Spinal cord (tissue), 10 donors: ENCODE data around the gene POC1A. TPM values are rescaled to one million over a fixed set of nuclear protein-coding genes. Genes with fewer than 3 reads are reported as not detected.

Source experiments
- DNase-seq, 6 donors: peaks; one replicate each; pipeline versions ENCODE4 v3.0.0 to v3.0.0-alpha.2; 2013 to 2015; ENCODE audit warnings: low spot score in 6 of 6, low read depth in 4 of 6
- H3K27ac ChIP-seq: one replicate; pipeline ENCODE4 v1.5.1; 2013; ENCODE audit warnings: low read depth, low read length, control low read depth
- H3K27me3 ChIP-seq: one replicate; pipeline ENCODE4 v1.6.1; 2013; ENCODE audit warnings: low read length; ENCODE audit not compliant: control insufficient read depth, insufficient read depth
- H3K36me3 ChIP-seq: one replicate; pipeline ENCODE4 v1.6.1; 2013; ENCODE audit warnings: low read length; ENCODE audit not compliant: control insufficient read depth, insufficient read depth
- H3K4me1 ChIP-seq: one replicate; pipeline ENCODE4 v1.6.1; 2013; ENCODE audit warnings: low read length; ENCODE audit not compliant: control insufficient read depth, insufficient read depth
- H3K4me3 ChIP-seq: one replicate; pipeline ENCODE4 v1.5.1; 2013; ENCODE audit warnings: low read depth, low read length, control low read depth
- H3K9me3 ChIP-seq: one replicate; pipeline ENCODE4 v1.6.1; 2013; ENCODE audit warnings: low read length; ENCODE audit not compliant: control insufficient read depth, insufficient read depth
- WGBS: methylation state at CpG from one replicate; pipeline ENCODE4 v1.1.5; 2013; ENCODE audit warnings: missing lambda C conversion rate; ENCODE audit not compliant: insufficient coverage; 5-methylcytosine and 5-hydroxymethylcytosine counted together
- polyA plus RNA-seq, 2 donors: library from polyadenylated mRNA; unstranded; fragments of 120-200 nt; gene quantifications; one replicate each; pipeline ENCODE4 v1.2.1, GENCODE V29; 2013; ENCODE audit not compliant: insufficient read length in 2 of 2
- total RNA-seq, 2 donors: library from RNA; depleted of rRNA in 1 of 2; stranded (reverse); fragments of 120-200 nt in 1 of 2; fragments of >200 nt in 1 of 2; gene quantifications; one replicate each; pipeline versions ENCODE4 v1.2.3 to v1.2.4, GENCODE V29; 2013 to 2014
- donor health status: healthy.

POC1A gene
- total and polyA plus RNA-seq, 4 donors = 3.9 to 8.5 (median 6.2) TPM

GRCh38 chr3:52102934-52103333, 51.3 kb downstream of the POC1A start:
- H3K27ac ChIP-seq = no peak overlapping the region
- 100% methylated on average over 3 of the region's 4 CpGs for WGBS

GRCh38 chr3:52099001-52099401, 55.2 kb downstream of the POC1A start:
- no peaks in the 10 kb centered on the region for H3K27me3 ChIP-seq
- WGBS = 93% methylated on average over 3 of the region's 3 CpGs
- no peaks in the 10 kb centered on the region for H3K9me3 ChIP-seq
- DNase-seq = no peak
- no peak overlapping the region for H3K27ac ChIP-seq
- no peaks in the 10 kb centered on the region for H3K4me1 ChIP-seq
- H3K36me3 ChIP-seq = peaks cover 8% of the 10 kb centered on the region
- no peak overlapping the region for H3K4me3 ChIP-seq

More at GRCh38 chr3:52102934-52103333, 51.3 kb downstream of the POC1A start:
- Histone ChIP-seq H3K4me3 (no peak overlapping the region), H3K36me3 (no peaks in the 10 kb centered on the region), H3K27me3 (no peaks in the 10 kb centered on the region), H3K4me1 (no peaks in the 10 kb centered on the region), H3K9me3 (no peaks in the 10 kb centered on the region)
- no peak for DNase-seq

GRCh38 chr3:52097851-52098507, 56.2 kb downstream of the POC1A start:
- no peaks in the 10 kb centered on the region for H3K4me1 ChIP-seq
- H3K36me3 ChIP-seq = peaks cover 9% of the 10 kb centered on the region
- H3K9me3 ChIP-seq = no peaks in the 10 kb centered on the region
- H3K27me3 ChIP-seq = no peaks in the 10 kb centered on the region
- no peak overlapping the region for H3K27ac ChIP-seq
- no peak for DNase-seq
- WGBS = 100% methylated on average over 1 of the region's 2 CpGs
- H3K4me3 ChIP-seq = no peak overlapping the region

- Histone ChIP-seq H3K27me3 (no peaks in the 10 kb centered on the region), H3K4me1 (peaks cover 10% of the 10 kb centered on the region)
Measured at GRCh38 chr3:52095990-52096775, 58.0 kb downstream of the POC1A start.

GRCh38 chr3:52094571-52095485, 59.4 kb downstream of the POC1A start:
- DNase-seq = no peak
- Histone ChIP-seq H3K9me3 (no peaks in the 10 kb centered on the region), H3K4me1 (peaks cover 23% of the 10 kb centered on the region), H3K36me3 (peaks cover 15% of the 10 kb centered on the region), H3K27me3 (no peaks in the 10 kb centered on the region), H3K4me3 (no peak overlapping the region), H3K27ac (no peak overlapping the region)
- 98% methylated on average over 8 of the region's 11 CpGs for WGBS

More at GRCh38 chr3:52095990-52096775, 58.0 kb downstream of the POC1A start:
- no peak for DNase-seq
- no peaks in the 10 kb centered on the region for H3K9me3 ChIP-seq
- H3K27ac ChIP-seq = no peak overlapping the region
- H3K36me3 ChIP-seq = peaks cover 12% of the 10 kb centered on the region
- no peak overlapping the region for H3K4me3 ChIP-seq
- WGBS = over 99% methylated on average over 8 of the region's 8 CpGs

GRCh38 chr3:52093756-52094545, 60.3 kb downstream of the POC1A start:
- no peak for DNase-seq
- Histone ChIP-seq H3K27me3 (no peaks in the 10 kb centered on the region), H3K27ac (no peak overlapping the region), H3K4me3 (no peak overlapping the region), H3K9me3 (no peaks in the 10 kb centered on the region), H3K4me1 (peaks cover 31% of the 10 kb centered on the region), H3K36me3 (peaks cover 15% of the 10 kb centered on the region)
- 89% methylated on average over 6 of the region's 7 CpGs for WGBS

GRCh38 chr3:52092891-52093290, 61.3 kb downstream of the POC1A start:
- Histone ChIP-seq H3K4me1 (peaks cover 41% of the 10 kb centered on the region), H3K27me3 (no peaks in the 10 kb centered on the region), H3K9me3 (no peaks in the 10 kb centered on the region), H3K27ac (no peak overlapping the region), H3K4me3 (no peak overlapping the region), H3K36me3 (peaks cover 15% of the 10 kb centered on the region)
- DNase-seq = no peak
- WGBS = 94% methylated on average over 7 of the region's 7 CpGs

- H3K4me1 ChIP-seq = peaks cover 41% of the 10 kb centered on the region
- peaks cover 15% of the 10 kb centered on the region for H3K36me3 ChIP-seq
- no peak overlapping the region for H3K4me3 ChIP-seq
- H3K27me3 ChIP-seq = no peaks in the 10 kb centered on the region
- no peaks in the 10 kb centered on the region for H3K9me3 ChIP-seq
- DNase-seq = no peak
- H3K27ac ChIP-seq = no peak overlapping the region
- no CpG with 5 or more reads among the region's 1 CpG for WGBS
Measured at GRCh38 chr3:52092271-52092660, 62.0 kb downstream of the POC1A start.
